Stimulated activated CD8-positive, alpha-beta memory T cell treated with anti-CD3 and anti-CD28 coated beads, Interleukin-2, amount 100 ng/mL, for 48 hours (primary cell): Measurements from ENCODE around the gene PNMA6A.
"Not testable (repeated sequence)": the region's sequence is repeated elsewhere in the genome, so short reads cannot be mapped to it uniquely, and the experiment has no call there.

Source experiments
- DNase-seq, 2 donors: peaks; one replicate each; pipeline ENCODE4 v3.0.0-alpha.2; 2020; ENCODE audit warnings: low read depth in 2 of 2

Gene PNMA6A

DNA sequence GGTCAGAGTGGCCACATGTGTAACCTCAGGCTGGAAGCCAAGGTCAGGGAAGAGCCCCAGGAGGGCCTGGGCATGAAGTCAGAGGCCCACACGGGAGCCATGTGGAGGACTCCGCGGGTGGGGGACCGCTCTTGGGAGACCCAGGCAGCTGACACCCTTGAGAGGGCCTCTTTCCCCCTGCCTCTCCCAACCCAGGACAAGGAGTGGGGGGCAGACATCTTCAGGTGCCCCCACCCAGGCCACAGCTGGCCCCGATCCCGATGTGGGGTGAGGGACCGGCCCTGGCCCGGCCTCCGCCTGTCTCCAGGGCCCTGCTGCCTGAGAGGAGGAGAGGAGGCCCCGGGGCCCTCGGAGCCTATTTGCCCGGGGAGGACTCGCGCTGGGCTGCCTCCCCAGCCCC lies 3.1 kb downstream of the PNMA6A start:
- no peak for DNase-seq

DNA sequence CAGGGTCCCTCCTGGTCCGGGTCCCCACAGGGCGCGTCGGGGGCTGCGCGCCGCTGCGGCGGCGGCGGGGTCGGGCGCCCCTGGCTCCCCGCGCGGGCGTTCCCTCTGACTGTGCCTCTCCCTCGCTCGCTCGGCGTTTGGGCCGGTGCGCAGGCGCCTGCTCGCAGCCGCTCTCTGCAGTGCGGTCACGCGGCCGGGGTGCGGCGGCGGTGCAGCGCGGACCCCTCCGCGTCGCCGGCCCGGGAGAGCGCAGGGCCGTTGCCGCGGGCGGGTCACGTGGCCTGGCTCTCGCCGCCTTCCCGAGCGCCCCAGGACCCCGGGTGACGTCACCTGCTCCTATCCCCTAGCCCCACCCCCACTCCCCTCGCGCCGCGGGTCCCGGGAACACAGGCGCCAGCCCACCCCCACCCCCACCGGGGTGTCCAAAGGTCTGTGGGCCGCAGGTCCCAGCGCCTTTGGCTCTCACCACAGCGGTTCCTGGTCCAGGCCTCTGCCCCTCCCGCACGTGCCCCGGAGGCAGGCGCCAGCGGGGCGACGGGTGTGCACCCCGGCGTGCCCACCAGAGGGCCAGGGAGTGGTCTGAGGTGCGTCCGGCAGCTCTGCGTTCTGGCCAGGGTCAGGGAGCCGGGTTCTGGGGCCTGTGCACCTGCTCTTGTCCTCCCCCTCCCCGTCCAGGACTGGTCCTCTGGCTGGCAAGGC lies 5.3 kb downstream of the PNMA6A start:
- DNase-seq = not testable (repeated sequence)

DNA sequence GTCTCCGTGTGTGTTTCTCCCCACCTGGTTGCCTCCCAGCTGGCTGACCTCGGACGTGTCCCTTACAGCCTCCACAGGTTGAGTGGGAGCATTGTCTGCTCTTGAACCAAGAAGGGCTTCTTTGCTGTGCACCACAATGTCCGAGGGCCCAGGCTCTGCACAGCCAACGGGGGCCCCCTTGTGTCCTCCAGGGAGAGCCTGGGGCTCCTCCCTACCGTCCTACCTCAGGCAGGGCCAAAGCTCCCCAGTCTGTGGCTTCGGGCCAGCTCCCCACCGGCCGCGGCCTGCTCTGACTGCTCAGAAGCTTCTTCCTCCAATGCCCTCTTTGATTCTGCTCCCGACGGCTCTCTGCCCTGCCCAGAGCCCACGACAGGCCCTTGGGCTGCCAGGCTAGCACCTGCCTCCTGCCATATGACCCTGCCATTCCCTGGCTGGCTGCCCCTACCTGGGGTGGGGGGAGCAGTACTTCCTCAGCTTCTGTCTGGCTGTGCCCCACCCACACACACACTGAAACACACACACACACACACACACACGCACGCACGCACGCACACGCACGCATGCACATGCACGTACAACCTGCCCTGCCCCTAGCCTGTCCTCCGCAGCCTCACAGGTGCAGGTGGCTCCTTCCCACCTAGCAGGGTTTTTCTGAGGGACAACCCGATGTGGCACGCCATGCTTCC lies 11.1 kb downstream of the PNMA6A start:
- DNase-seq = not testable (repeated sequence)

DNA sequence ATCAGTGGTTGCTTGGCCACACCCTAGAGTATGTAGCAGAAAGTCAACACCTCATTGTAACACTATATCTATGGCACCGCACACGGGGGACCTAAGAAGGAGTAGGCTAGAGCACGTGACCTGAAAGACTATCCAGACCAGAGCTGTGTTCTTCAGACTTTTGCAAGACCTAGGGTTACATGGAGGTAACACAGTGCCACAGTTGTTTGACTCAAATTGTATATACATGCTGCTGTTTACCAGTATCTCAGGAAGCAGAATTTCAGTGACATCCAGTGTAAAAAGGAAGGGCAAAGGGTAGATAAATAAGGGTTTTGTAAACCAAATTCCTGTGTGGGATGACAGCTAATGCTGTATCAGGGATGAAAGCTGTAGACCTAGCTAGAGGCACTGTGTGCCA lies 30.2 kb downstream of the PNMA6A start:
- DNase-seq = no peak

DNA sequence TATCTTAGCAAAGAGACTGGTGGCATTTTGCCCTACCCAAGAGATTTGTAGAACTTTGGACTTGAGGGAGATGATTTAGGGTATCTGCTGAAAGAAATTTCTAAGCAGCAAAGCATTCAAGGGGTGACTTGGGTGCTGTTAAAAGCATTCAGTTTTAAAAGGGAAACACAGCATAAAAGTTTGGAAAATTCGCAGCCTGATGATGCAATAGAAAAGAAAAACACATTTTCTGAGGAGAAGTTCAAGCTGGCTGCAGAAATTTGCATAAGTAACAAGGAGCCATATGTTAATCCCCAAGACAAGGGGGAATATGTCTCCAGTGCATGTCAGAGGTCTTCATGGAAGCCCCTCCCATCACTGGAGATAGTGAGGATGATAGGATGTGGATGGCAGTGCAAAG lies 32.7 kb downstream of the PNMA6A start:
- DNase-seq = not testable (repeated sequence)

DNA sequence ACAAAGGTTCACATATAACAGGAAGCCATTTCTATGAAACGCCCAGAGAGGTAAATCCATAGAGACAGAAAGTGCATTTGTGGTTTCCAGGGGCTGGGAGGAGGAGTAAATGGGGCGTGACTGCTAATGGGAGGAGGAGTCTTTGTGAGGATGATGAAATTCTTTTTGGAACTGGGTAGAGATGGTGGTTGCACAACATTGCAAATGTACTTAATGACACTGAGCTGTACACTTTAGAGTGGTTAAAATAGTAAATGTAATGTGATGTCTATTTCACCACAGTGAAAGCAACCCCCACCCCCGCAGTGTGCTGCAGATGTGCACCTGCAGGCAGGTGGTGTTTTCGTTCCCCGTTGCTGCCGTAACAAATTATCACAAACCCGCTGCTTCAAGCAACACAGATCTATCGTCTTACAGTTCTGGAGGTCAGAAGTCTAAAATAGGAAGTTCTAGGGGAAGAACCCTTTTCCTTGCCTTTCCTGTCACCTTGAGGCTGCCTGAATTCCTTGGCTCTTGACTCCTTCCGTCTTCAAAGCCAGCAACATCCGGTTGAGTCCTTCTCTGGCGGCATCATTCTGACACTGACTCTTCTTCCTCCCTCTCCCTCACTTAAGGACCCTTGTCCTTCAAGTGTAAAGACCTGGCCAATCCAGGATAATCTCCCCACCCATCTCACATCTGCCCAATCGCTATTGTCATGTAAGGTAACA lies 34.0 kb downstream of the PNMA6A start:
- DNase-seq = not testable (repeated sequence)

DNA sequence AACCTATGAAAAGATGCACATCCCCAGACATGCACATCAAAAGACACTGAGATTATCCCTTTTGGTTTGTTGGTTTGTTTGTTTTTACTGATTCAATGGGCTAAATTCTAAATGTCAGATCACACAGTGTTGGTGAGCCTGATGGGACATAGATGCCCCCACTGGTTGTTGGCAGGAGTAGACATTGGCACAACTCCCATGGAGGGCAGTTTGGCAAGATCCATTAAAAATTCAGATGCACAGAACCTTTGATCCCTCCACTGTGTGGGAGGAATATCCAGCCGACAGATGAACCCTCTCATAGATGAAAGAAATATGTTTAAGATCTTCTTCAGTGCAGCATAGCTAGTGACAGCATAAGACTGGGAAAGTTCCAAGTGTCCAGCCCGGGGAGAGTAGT lies 38.5 kb downstream of the PNMA6A start:
- DNase-seq = not testable (repeated sequence)

DNA sequence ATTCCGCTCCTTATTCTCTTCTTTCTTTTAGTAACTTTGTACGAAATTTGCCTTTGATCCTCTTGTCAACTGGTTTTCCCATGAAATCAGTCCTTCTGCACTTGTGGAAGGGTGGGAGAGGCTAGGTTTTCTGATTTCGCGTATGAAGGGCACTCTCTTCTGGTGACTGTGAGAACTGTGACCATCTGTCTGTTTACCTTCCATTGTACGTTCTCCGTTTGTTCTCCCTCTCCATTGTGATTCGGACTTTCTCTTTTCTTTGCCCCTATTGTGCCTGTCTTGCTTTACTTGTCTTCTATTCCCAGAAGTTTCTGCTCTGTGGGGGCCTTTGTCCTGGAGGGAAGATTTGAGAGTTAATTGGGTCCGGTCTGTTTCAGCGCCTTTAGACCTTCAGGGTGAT lies 41.6 kb downstream of the PNMA6A start:
- not testable (repeated sequence) for DNase-seq

DNA sequence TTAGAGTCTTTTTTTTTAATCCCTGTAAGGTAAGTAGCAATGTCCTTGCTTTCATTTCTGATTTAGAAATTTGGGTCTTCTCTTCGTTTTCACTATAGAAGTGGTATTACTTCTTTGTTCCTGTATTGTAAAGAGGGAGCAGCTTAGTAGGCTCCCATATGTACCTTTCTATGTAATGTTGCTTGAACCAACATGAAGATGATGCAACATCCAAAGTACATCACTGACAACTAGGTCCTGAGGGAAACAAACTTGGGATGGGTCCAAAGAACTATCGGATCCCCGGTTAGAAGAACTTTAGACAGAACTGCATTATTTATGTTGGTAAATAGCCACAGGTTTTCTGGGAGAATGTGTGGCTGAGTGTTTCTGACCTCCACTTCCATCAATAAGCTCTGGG lies 45.5 kb downstream of the PNMA6A start:
- DNase-seq = not testable (repeated sequence)

DNA sequence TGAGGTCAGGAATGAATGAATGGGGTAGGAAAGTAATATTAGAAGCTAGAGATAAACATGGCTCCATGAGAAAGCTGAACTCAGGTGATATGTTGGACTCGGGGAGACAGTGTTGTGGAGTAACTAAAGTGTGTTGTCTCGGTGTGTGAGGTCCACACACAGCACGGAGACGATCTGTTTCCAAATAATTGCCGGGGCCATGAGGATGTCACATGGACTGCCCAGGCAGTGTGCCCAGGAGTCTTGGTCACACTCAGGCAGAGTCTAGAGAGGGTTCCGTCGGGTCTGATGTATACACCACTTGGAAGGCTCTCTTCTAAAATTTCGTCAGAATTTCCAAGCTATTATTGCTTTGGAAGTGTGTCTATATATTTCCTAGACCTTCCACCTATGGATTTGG lies 48.0 kb downstream of the PNMA6A start:
- DNase-seq = not testable (repeated sequence)

DNA sequence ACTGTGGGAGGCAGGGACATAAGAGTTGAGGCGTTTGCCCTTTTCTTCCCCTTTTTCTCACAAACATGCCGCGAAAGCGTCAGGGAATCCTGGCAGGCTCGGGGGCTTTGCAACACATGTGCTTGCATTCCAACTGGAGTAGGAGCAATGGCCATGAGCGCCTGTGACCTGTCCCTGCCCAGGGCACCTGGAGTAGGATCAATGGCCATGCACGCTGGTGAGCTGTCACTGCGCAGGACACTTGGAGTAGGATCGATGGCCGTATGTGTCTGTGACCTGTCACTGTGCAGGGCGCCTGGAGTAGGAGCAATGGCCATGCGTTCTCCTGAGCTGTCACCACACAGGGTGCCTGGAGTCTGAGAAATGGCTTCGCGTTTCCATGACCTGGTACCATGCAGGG lies 51.2 kb downstream of the PNMA6A start:
- DNase-seq = not testable (repeated sequence)
